Ishikawa (cell line): ENCODE measurements around the gene DSCAML1.

Experiments
- CEBPB ChIP-seq: IDR thresholded peaks from 2 replicates; pipeline ENCODE4 v1.6.1; 2012
- CREB1 ChIP-seq: IDR thresholded peaks from 2 replicates; pipeline ENCODE4 v1.6.1; 2012; ENCODE audit warnings: low read depth
- EGR1 ChIP-seq: IDR thresholded peaks from 2 replicates; pipeline ENCODE4 v1.6.1; 2012
- EP300 ChIP-seq: IDR thresholded peaks from 2 replicates; pipeline ENCODE4 v1.6.1; 2012; ENCODE audit warnings: borderline replicate concordance
- FOXM1 ChIP-seq: IDR thresholded peaks from 2 replicates; pipeline ENCODE4 v1.6.1; 2012; ENCODE audit warnings: low read depth, borderline replicate concordance
- NFIC ChIP-seq: IDR thresholded peaks from 2 replicates; pipeline ENCODE4 v1.6.1; 2012
- RAD21 ChIP-seq: IDR thresholded peaks from 2 replicates; pipeline ENCODE4 v1.6.1; 2012; ENCODE audit warnings: low read depth
- TAF1 ChIP-seq: IDR thresholded peaks from 2 replicates; pipeline ENCODE4 v1.6.1; 2012; ENCODE audit warnings: low read depth, mild to moderate bottlenecking
- TCF12 ChIP-seq: IDR thresholded peaks from 2 replicates; pipeline ENCODE4 v1.6.1; 2012; ENCODE audit warnings: low read depth
- YY1 ChIP-seq: IDR thresholded peaks from 2 replicates; pipeline ENCODE4 v1.6.1; 2012; ENCODE audit warnings: low read depth
- ZBTB7A ChIP-seq: IDR thresholded peaks from 2 replicates; pipeline ENCODE4 v1.6.1; 2012; ENCODE audit warnings: low read depth
- TF ChIP-seq, protein P1 (sequence below): IDR thresholded peaks from 2 replicates; pipeline ENCODE4 v1.6.1; 2012
- TF ChIP-seq, protein P2 (sequence below): IDR thresholded peaks from 2 replicates; pipeline ENCODE4 v1.6.1; 2012; ENCODE audit warnings: low read depth, mild to moderate bottlenecking
- TF ChIP-seq, protein P3 (sequence below): IDR thresholded peaks from 2 replicates; pipeline ENCODE4 v1.6.1; 2012

DNA sequence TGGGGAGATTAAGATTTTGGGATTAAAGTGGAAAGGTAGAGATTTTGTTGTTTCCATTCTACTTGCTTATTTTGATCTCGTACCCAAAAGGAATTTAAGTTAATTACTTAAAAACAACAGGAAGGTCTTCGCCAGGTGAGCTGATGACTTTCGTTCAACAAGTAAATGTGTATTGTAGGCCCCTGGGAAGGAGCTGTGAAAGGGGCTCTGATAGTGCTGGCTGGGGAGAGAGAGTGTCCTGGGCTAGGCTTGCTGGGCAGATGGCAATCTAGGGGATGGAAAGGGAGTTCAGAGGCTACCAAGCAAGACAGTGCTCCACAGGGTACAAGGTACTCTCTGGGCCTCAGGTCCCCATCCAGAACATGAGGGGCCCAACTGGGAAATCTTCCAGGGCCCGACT, 279.9 kb downstream of the DSCAML1 start:
- no peak for TF ChIP-seq RAD21
- TF ChIP-seq EGR1 = no peak
- no peak for TF ChIP-seq TCF12
- TF ChIP-seq, protein P1, sequence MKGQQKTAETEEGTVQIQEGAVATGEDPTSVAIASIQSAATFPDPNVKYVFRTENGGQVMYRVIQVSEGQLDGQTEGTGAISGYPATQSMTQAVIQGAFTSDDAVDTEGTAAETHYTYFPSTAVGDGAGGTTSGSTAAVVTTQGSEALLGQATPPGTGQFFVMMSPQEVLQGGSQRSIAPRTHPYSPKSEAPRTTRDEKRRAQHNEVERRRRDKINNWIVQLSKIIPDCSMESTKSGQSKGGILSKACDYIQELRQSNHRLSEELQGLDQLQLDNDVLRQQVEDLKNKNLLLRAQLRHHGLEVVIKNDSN = no peak
- TF ChIP-seq, protein P2, sequence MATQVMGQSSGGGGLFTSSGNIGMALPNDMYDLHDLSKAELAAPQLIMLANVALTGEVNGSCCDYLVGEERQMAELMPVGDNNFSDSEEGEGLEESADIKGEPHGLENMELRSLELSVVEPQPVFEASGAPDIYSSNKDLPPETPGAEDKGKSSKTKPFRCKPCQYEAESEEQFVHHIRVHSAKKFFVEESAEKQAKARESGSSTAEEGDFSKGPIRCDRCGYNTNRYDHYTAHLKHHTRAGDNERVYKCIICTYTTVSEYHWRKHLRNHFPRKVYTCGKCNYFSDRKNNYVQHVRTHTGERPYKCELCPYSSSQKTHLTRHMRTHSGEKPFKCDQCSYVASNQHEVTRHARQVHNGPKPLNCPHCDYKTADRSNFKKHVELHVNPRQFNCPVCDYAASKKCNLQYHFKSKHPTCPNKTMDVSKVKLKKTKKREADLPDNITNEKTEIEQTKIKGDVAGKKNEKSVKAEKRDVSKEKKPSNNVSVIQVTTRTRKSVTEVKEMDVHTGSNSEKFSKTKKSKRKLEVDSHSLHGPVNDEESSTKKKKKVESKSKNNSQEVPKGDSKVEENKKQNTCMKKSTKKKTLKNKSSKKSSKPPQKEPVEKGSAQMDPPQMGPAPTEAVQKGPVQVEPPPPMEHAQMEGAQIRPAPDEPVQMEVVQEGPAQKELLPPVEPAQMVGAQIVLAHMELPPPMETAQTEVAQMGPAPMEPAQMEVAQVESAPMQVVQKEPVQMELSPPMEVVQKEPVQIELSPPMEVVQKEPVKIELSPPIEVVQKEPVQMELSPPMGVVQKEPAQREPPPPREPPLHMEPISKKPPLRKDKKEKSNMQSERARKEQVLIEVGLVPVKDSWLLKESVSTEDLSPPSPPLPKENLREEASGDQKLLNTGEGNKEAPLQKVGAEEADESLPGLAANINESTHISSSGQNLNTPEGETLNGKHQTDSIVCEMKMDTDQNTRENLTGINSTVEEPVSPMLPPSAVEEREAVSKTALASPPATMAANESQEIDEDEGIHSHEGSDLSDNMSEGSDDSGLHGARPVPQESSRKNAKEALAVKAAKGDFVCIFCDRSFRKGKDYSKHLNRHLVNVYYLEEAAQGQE = no peak
- no peak for TF ChIP-seq YY1
- TF ChIP-seq TAF1 = no peak
- TF ChIP-seq FOXM1 = no peak
- TF ChIP-seq, protein P3, sequence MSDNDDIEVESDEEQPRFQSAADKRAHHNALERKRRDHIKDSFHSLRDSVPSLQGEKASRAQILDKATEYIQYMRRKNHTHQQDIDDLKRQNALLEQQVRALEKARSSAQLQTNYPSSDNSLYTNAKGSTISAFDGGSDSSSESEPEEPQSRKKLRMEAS = no peak
- TF ChIP-seq CREB1 = no peak
- no peak for TF ChIP-seq EP300
- no peak for TF ChIP-seq CEBPB
- TF ChIP-seq NFIC = no peak
- no peak for TF ChIP-seq ZBTB7A
